BLaER1 (cell line): ENCODE results near the gene WDR17.
A peak's percentile ranks its signal among the peaks of the same experiment; 100 is the strongest.

ENCODE experiments used
- H3K27ac ChIP-seq: shearing (Covaris generic); formaldehyde crosslinking; 2 replicates; pipeline ENCODE4 v1.8.1; 2022
- H3K27me3 ChIP-seq: shearing (Covaris generic); formaldehyde crosslinking; 2 replicates; pipeline ENCODE4 v1.8.1; 2022
- H3K36me3 ChIP-seq: shearing (Covaris generic); formaldehyde crosslinking; 2 replicates; pipeline ENCODE4 v1.8.1; 2022
- H3K4me1 ChIP-seq: shearing (Covaris generic); formaldehyde crosslinking; 2 replicates; pipeline ENCODE4 v1.8.1; 2022
- H3K4me2 ChIP-seq: shearing (Covaris generic); formaldehyde crosslinking; 2 replicates; pipeline ENCODE4 v1.8.1; 2022
- H3K4me3 ChIP-seq: shearing (Covaris generic); formaldehyde crosslinking; 2 replicates; pipeline ENCODE4 v1.8.1; 2022
- H3K9ac ChIP-seq: shearing (Covaris generic); formaldehyde crosslinking; 2 replicates; pipeline ENCODE4 v1.8.1; 2022
- H3K9me3 ChIP-seq: shearing (Covaris generic); formaldehyde crosslinking; 2 replicates; pipeline ENCODE4 v1.8.1; 2022
- H4K20me1 ChIP-seq: shearing (Covaris generic); formaldehyde crosslinking; 2 replicates; pipeline ENCODE4 v1.8.1; 2022
- Cebpa-rat ChIP-seq: shearing (Covaris generic); IDR thresholded peaks from 2 replicates; pipeline ENCODE4 v1.8.1; 2022

WDR17 gene

GRCh38 chr4:176187624-176188023 lies 122.0 kb downstream of the WDR17 start:
- no peaks in the 10 kb centered on the region for H3K9me3 ChIP-seq
- no peak for TF ChIP-seq Cebpa-rat
- H3K4me3 ChIP-seq = no peak overlapping the region
- H3K4me1 ChIP-seq = no peaks in the 10 kb centered on the region
- no peak overlapping the region for H3K9ac ChIP-seq
- no peak overlapping the region for H3K27ac ChIP-seq
- no peak overlapping the region for H3K4me2 ChIP-seq
- no peaks in the 10 kb centered on the region for H3K36me3 ChIP-seq
- H4K20me1 ChIP-seq = no peaks in the 10 kb centered on the region
- H3K27me3 ChIP-seq = no peaks in the 10 kb centered on the region

- Histone ChIP-seq H3K9me3 (no peaks in the 10 kb centered on the region), H3K9ac (no peak overlapping the region), H3K4me1 (no peaks in the 10 kb centered on the region), H3K27ac (no peak overlapping the region), H3K4me3 (no peak overlapping the region), H3K4me2 (no peak overlapping the region), H3K27me3 (no peaks in the 10 kb centered on the region), H4K20me1 (no peaks in the 10 kb centered on the region), H3K36me3 (no peaks in the 10 kb centered on the region)
- no peak for TF ChIP-seq Cebpa-rat
These were observed 123.0 kb downstream of the WDR17 start for GRCh38 chr4:176188654-176189053.

- Histone ChIP-seq H3K9ac (no peak overlapping the region), H3K9me3 (no peaks in the 10 kb centered on the region), H3K4me2 (no peak overlapping the region), H3K27me3 (no peaks in the 10 kb centered on the region), H3K4me1 (0 out of 2 replicates have a peak, but pooled peaks cover 5% of the 10 kb centered on the region), H3K27ac (no peak overlapping the region), H3K4me3 (no peak overlapping the region), H4K20me1 (no peaks in the 10 kb centered on the region), H3K36me3 (no peaks in the 10 kb centered on the region)
- no peak for TF ChIP-seq Cebpa-rat
These were observed 124.5 kb downstream of the WDR17 start for GRCh38 chr4:176189891-176190795.

- H3K36me3 ChIP-seq = no peaks in the 10 kb centered on the region
- H3K4me1 ChIP-seq = peaks cover 14% of the 10 kb centered on the region; the same call in 1 of the 2 replicates
- H3K27ac ChIP-seq = no peak overlapping the region
- no peak overlapping the region for H3K4me3 ChIP-seq
- H3K9me3 ChIP-seq = no peaks in the 10 kb centered on the region
- H4K20me1 ChIP-seq = no peaks in the 10 kb centered on the region
- H3K27me3 ChIP-seq = no peaks in the 10 kb centered on the region
- no peak overlapping the region for H3K9ac ChIP-seq
- no peak overlapping the region for H3K4me2 ChIP-seq
- no peak for TF ChIP-seq Cebpa-rat
These were observed 126.3 kb downstream of the WDR17 start for GRCh38 chr4:176191974-176192373.

- TF ChIP-seq Cebpa-rat = no peak
- H3K4me2 ChIP-seq = no peak overlapping the region
- no peaks in the 10 kb centered on the region for H4K20me1 ChIP-seq
- H3K4me1 ChIP-seq = peaks cover 14% of the 10 kb centered on the region; the same call in 1 of the 2 replicates
- no peaks in the 10 kb centered on the region for H3K27me3 ChIP-seq
- H3K36me3 ChIP-seq = no peaks in the 10 kb centered on the region
- no peaks in the 10 kb centered on the region for H3K9me3 ChIP-seq
- H3K27ac ChIP-seq = no peak overlapping the region
- H3K9ac ChIP-seq = no peak overlapping the region
- no peak overlapping the region for H3K4me3 ChIP-seq
These were observed 127.5 kb downstream of the WDR17 start for GRCh38 chr4:176193126-176193525.

GRCh38 chr4:176193938-176194337 lies 128.3 kb downstream of the WDR17 start:
- no peak overlapping the region for H3K27ac ChIP-seq
- H3K36me3 ChIP-seq = no peaks in the 10 kb centered on the region
- no peak for TF ChIP-seq Cebpa-rat
- no peaks in the 10 kb centered on the region for H3K9me3 ChIP-seq
- no peaks in the 10 kb centered on the region for H3K27me3 ChIP-seq
- H3K9ac ChIP-seq = no peak overlapping the region
- peaks cover 14% of the 10 kb centered on the region; the same call in 1 of the 2 replicates for H3K4me1 ChIP-seq
- no peak overlapping the region for H3K4me2 ChIP-seq
- no peak overlapping the region for H3K4me3 ChIP-seq
- no peaks in the 10 kb centered on the region for H4K20me1 ChIP-seq

GRCh38 chr4:176195184-176195978 lies 129.7 kb downstream of the WDR17 start, which contains the start of gene SPATA4:
SPATA4 (minus strand) TSS chr4:176195585; CDS start chr4:176195562, 23 bp downstream.
- H3K9ac ChIP-seq = peak within 1 kb of the TSS; percentile 28; the same call in 1 of the 2 replicates

GRCh38 chr4:176198316-176198903 lies 132.8 kb downstream of the WDR17 start:
- Histone ChIP-seq H3K4me3 (no peak overlapping the region), H3K9ac (no peak overlapping the region), H3K9me3 (no peaks in the 10 kb centered on the region), H3K36me3 (no peaks in the 10 kb centered on the region), H3K27ac (no peak overlapping the region), H3K4me2 (no peak overlapping the region), H3K4me1 (peaks cover 14% of the 10 kb centered on the region; the same call in 1 of the 2 replicates), H4K20me1 (no peaks in the 10 kb centered on the region), H3K27me3 (no peaks in the 10 kb centered on the region)
- TF ChIP-seq Cebpa-rat = no peak

More at GRCh38 chr4:176195184-176195978, 129.7 kb downstream of the WDR17 start, which contains the start of gene SPATA4:
- Histone ChIP-seq H3K27me3 (no peaks in the 10 kb centered on the region), H4K20me1 (no peaks in the 10 kb centered on the region), H3K4me3 (peak within 1 kb of the TSS; percentile 67), H3K9me3 (no peaks in the 10 kb centered on the region), H3K4me1 (peaks cover 14% of the 10 kb centered on the region; the same call in 1 of the 2 replicates), H3K27ac (no peak within 1 kb of the TSS), H3K36me3 (no peaks in the 10 kb centered on the region), H3K4me2 (peak within 1 kb of the TSS; percentile 88)
- TF ChIP-seq Cebpa-rat = no peak

- H4K20me1 ChIP-seq = no peaks in the 10 kb centered on the region
- no peak for TF ChIP-seq Cebpa-rat
- H3K4me2 ChIP-seq = no peak overlapping the region
- H3K9ac ChIP-seq = no peak overlapping the region
- peaks cover 7% of the 10 kb centered on the region; the same call in 1 of the 2 replicates for H3K4me1 ChIP-seq
- H3K4me3 ChIP-seq = no peak overlapping the region
- H3K27me3 ChIP-seq = no peaks in the 10 kb centered on the region
- H3K27ac ChIP-seq = no peak overlapping the region
- no peaks in the 10 kb centered on the region for H3K36me3 ChIP-seq
- no peaks in the 10 kb centered on the region for H3K9me3 ChIP-seq
These were observed 139.7 kb downstream of the WDR17 start for GRCh38 chr4:176205299-176205698.
